Ascending aorta (tissue), 2 donors: Measurements from ENCODE around the gene IREB2. TPM values are rescaled to one million over a fixed set of nuclear protein-coding genes. Genes with fewer than 3 reads are reported as not detected.

Source experiments
- DNase-seq, 2 donors: peaks; one replicate each; pipeline ENCODE4 v3.0.0-alpha.2; 2019; ENCODE audit warnings: low spot score in 2 of 2
- H3K27ac ChIP-seq, 2 donors: fragments of 200-600 bp; sonication (generic); one replicate each; pipeline ENCODE4 v1.5.1; 2016 to 2017; ENCODE audit warnings: mild to moderate bottlenecking in 1 of 2
- H3K27me3 ChIP-seq: fragments of 200-600 bp; sonication (generic); one replicate; pipeline ENCODE4 v1.5.1; 2017
- H3K36me3 ChIP-seq, 2 donors: fragments of 200-600 bp; sonication (generic); one replicate each; pipeline ENCODE4 v1.5.1; 2016
- H3K4me1 ChIP-seq, 2 donors: fragments of 200-600 bp; sonication (generic); one replicate each; pipeline ENCODE4 v1.5.1; 2016 to 2017; ENCODE audit warnings: mild to moderate bottlenecking in 1 of 2
- H3K4me3 ChIP-seq, 2 donors: fragments of 200-600 bp; sonication (generic); one replicate each; pipeline ENCODE4 v1.5.1; 2016 to 2017; ENCODE audit warnings: mild to moderate bottlenecking in 1 of 2
- H3K9me3 ChIP-seq, 2 donors: fragments of 200-600 bp; sonication (generic); one replicate each; pipeline ENCODE4 v1.5.1; 2016
- CTCF ChIP-seq, 3 experiments: fragments of 200-600 bp in 2 of 3; fragments of 450-650 bp in 1 of 3; sonication (generic) in 2 of 3; IDR thresholded peaks; one replicate each; pipeline ENCODE4 v1.5.1; 2016 to 2019; ENCODE audit warnings: antibody characterized with exemption in 3 of 3, mild to moderate bottlenecking in 1 of 3, moderate library complexity in 1 of 3
- intact Hi-C: fragments of 100-400 bp; cut with DNase I; formaldehyde crosslinking; loops from one replicate; pipeline ENCODE4 v1.15.1; 2023
- total RNA-seq: library from RNA; depleted of rRNA; stranded (reverse); fragments of >200 nt; gene quantifications from one replicate; pipeline ENCODE4 v1.1.0, GENCODE V29; 2016

The IREB2 gene
- total RNA-seq, 1 donor from 2014 or later = 12.7 TPM

- Histone ChIP-seq H3K4me1 (no peaks in the 10 kb centered on the region), H3K27me3 (no peaks in the 10 kb centered on the region), H3K27ac (no peak overlapping the region), H3K9me3 (no peaks in the 10 kb centered on the region), H3K36me3 (no peaks in the 10 kb centered on the region), H3K4me3 (no peak overlapping the region)
- no peak for TF ChIP-seq CTCF (IDR thresholded peaks at IDR 0.05)
- no peak for DNase-seq
- intact Hi-C loops = no loop called here
Measured at GRCh38 chr15:78417754-78418630, 20.0 kb upstream of the IREB2 start.

GRCh38 chr15:78418686-78419085 lies 19.3 kb upstream of the IREB2 start:
- intact Hi-C loops = no loop called here
- no peaks in the 10 kb centered on the region for H3K36me3 ChIP-seq
- no peak overlapping the region for H3K4me3 ChIP-seq
- DNase-seq = no peak
- H3K4me1 ChIP-seq = no peaks in the 10 kb centered on the region
- no peaks in the 10 kb centered on the region for H3K27me3 ChIP-seq
- no peak overlapping the region for H3K27ac ChIP-seq
- H3K9me3 ChIP-seq = no peaks in the 10 kb centered on the region
- TF ChIP-seq CTCF (IDR thresholded peaks at IDR 0.05) = no peak

GRCh38 chr15:78419367-78419766 lies 18.6 kb upstream of the IREB2 start:
- H3K4me3 ChIP-seq = no peak overlapping the region
- H3K27ac ChIP-seq = no peak overlapping the region
- no peaks in the 10 kb centered on the region for H3K9me3 ChIP-seq
- no peak for DNase-seq
- no peak for TF ChIP-seq CTCF (IDR thresholded peaks at IDR 0.05)
- no peaks in the 10 kb centered on the region for H3K27me3 ChIP-seq
- H3K4me1 ChIP-seq = no peaks in the 10 kb centered on the region
- no peaks in the 10 kb centered on the region for H3K36me3 ChIP-seq
- intact Hi-C loops = no loop called here

- DNase-seq = no peak
- Histone ChIP-seq H3K27me3 (no peaks in the 10 kb centered on the region), H3K36me3 (no peaks in the 10 kb centered on the region), H3K4me3 (no peak overlapping the region), H3K4me1 (no peaks in the 10 kb centered on the region), H3K9me3 (no peaks in the 10 kb centered on the region), H3K27ac (no peak overlapping the region)
- no peak for TF ChIP-seq CTCF (IDR thresholded peaks at IDR 0.05)
- intact Hi-C loops = loop anchor here (5.0 kb wide), 1 partner anchor 308 kb away; no protein-coding TSS in a partner anchor
Measured at GRCh38 chr15:78420220-78420619, 17.8 kb upstream of the IREB2 start.

- DNase-seq = no peak
- Histone ChIP-seq H3K9me3 (no peaks in the 10 kb centered on the region), H3K36me3 (no peaks in the 10 kb centered on the region), H3K4me3 (no peak overlapping the region), H3K4me1 (no peaks in the 10 kb centered on the region), H3K27me3 (no peaks in the 10 kb centered on the region), H3K27ac (no peak overlapping the region)
- intact Hi-C loops = loop anchor here (5.0 kb wide), 1 partner anchor 308 kb away; no protein-coding TSS in a partner anchor
- no peak for TF ChIP-seq CTCF (IDR thresholded peaks at IDR 0.05)
Measured at GRCh38 chr15:78420766-78421165, 17.2 kb upstream of the IREB2 start.
